PC-3 (cell line): ENCODE measurements around the gene ZNF782. TPM values are rescaled to one million over a fixed set of nuclear protein-coding genes. Genes with fewer than 3 reads are reported as not detected.
"Not testable (repeated sequence)": the region's sequence is repeated elsewhere in the genome, so short reads cannot be mapped to it uniquely, and the experiment has no call there.

Experiments
- ATAC-seq: fragments of 200-7000 bp; cut with Tn5 transposase; 2 replicates; pipeline ENCODE4 v1.9.1; 2020; ENCODE audit warnings: mild to moderate bottlenecking, moderate library complexity
- Bru-seq: library from RNA; stranded (reverse); fragments of 400-500 nt; gene quantifications from one replicate; lab custom pipeline; 2021; lab: Mats Ljungman, UMichigan
- BruChase-seq, 2 experiments: library from RNA; stranded (reverse); fragments of 400-500 nt; gene quantifications; one replicate each; lab custom pipeline; 2021; lab: Mats Ljungman, UMichigan
- BruUV-seq: library from RNA; stranded (reverse); fragments of 400-500 nt; replicated peaks from 2 replicates; lab custom pipeline; 2021; lab: Mats Ljungman, UMichigan
- CTCF ChIA-PET: fragments of 300-600 bp; sonication (Branson Sonifier 250); formaldehyde crosslinking; loops from one replicate; lab custom pipeline; 2022; ENCODE audit warnings: antibody characterized with exemption; lab: Charles Lee
- POLR2A ChIA-PET: fragments of 300-600 bp; sonication (Branson Sonifier 250); formaldehyde crosslinking; loops from one replicate; lab custom pipeline; 2022; ENCODE audit warnings: antibody characterized with exemption; ENCODE audit not compliant: unreplicated experiment; lab: Charles Lee
- DNase-seq: peaks from one replicate; pipeline ENCODE4 v3.0.0-alpha.2; 2015
- H2AFZ ChIP-seq: fragments of 300-600 bp; sonication (generic); 2 replicates; pipeline ENCODE4 v1.6.0; 2016; ENCODE audit warnings: antibody characterized with exemption, low read length
- H3F3A ChIP-seq: fragments of 300-600 bp; sonication (generic); one replicate; pipeline ENCODE4 v1.6.0; 2017; ENCODE audit warnings: antibody characterized with exemption, low read length, control low read depth, mild to moderate bottlenecking; ENCODE audit not compliant: unreplicated experiment
- H3K27ac ChIP-seq: fragments of 300-600 bp; sonication (generic); 2 replicates; pipeline ENCODE4 v1.5.1; 2016; ENCODE audit warnings: mild to moderate bottlenecking, low read length
- H3K27me3 ChIP-seq: fragments of 300-600 bp; sonication (generic); 2 replicates; pipeline ENCODE4 v1.6.1; 2016; ENCODE audit warnings: low read length, mixed read lengths
- H3K36me3 ChIP-seq: fragments of 300-600 bp; sonication (generic); 2 replicates; pipeline ENCODE4 v1.6.1; 2016; ENCODE audit warnings: low read depth, mixed run types, low read length, mixed read lengths
- H3K4me1 ChIP-seq: fragments of 300-600 bp; sonication (generic); 2 replicates; pipeline ENCODE4 v1.5.1; 2016; ENCODE audit warnings: low read length; ENCODE audit not compliant: insufficient read depth
- H3K4me2 ChIP-seq: fragments of 300-600 bp; sonication (generic); 2 replicates; pipeline ENCODE4 v1.6.0; 2016; ENCODE audit warnings: low read length
- H3K4me3 ChIP-seq: fragments of 300-600 bp; sonication (generic); 2 replicates; pipeline ENCODE4 v1.5.1; 2016; ENCODE audit warnings: mild to moderate bottlenecking, low read length, mixed read lengths
- H3K79me2 ChIP-seq: fragments of 300-600 bp; sonication (generic); 2 replicates; pipeline ENCODE4 v1.6.1; 2017; ENCODE audit warnings: low read length, mixed read lengths
- H3K9ac ChIP-seq: fragments of 300-600 bp; sonication (generic); 2 replicates; pipeline ENCODE4 v1.6.0; 2016; ENCODE audit warnings: mild to moderate bottlenecking, low read length
- H3K9me2 ChIP-seq: fragments of 300-600 bp; sonication (generic); replicated peaks from 2 replicates; pipeline ENCODE4 v1.6.1; 2016; ENCODE audit warnings: mixed run types, low read length, mixed read lengths
- H3K9me3 ChIP-seq: fragments of 300-600 bp; sonication (generic); 2 replicates; pipeline ENCODE4 v1.6.1; 2016; ENCODE audit warnings: low read length, mixed read lengths
- H4K20me1 ChIP-seq: fragments of 300-600 bp; sonication (generic); 2 replicates; pipeline ENCODE4 v1.6.1; 2016; ENCODE audit warnings: low read length, mixed read lengths
- CTCF ChIP-seq: fragments of 300-600 bp; sonication (generic); conservative IDR thresholded peaks from 2 replicates; pipeline ENCODE4 v1.5.1; 2017; ENCODE audit warnings: antibody characterized with exemption, low read depth, mild to moderate bottlenecking, low read length
- EZH2 ChIP-seq: fragments of 300-600 bp; sonication (generic); IDR thresholded peaks from one replicate; pipeline ENCODE4 v1.6.1; 2017; ENCODE audit warnings: antibody characterized with exemption, mild to moderate bottlenecking, low read length; ENCODE audit not compliant: unreplicated experiment
- EZH2phosphoT487 ChIP-seq: fragments of 300-600 bp; sonication (generic); IDR thresholded peaks from 2 replicates; pipeline ENCODE4 v1.6.1; 2018; ENCODE audit warnings: mild to moderate bottlenecking, antibody characterized with exemption, low read length, borderline replicate concordance
- intact Hi-C: fragments of 100-400 bp; cut with micrococcal nuclease; formaldehyde crosslinking; loops from 2 replicates; pipeline ENCODE4 v1.9.0; 2023
- long read RNA-seq: library from polyadenylated mRNA; unstranded; transcript quantifications from one replicate; pipeline ENCODE4 v2.0.0, GENCODE V29; 2021; ENCODE audit not compliant: unreplicated experiment
- total RNA-seq: library from RNA; depleted of rRNA; stranded (reverse); fragments of >200 nt; gene quantifications from 2 replicates; pipeline ENCODE4 v1.2.3, GENCODE V29; 2014; rRNA removed

ZNF782 gene
- total RNA-seq (5.0 and 5.3 TPM in 2 replicates), Bru-seq, nascent RNA (percentile 67 among the genes with signal in this experiment), BruChase-seq, experiment 1, labeled RNA remaining after a 6-hour chase (percentile 67 among the genes with signal in this experiment), BruChase-seq, experiment 2, labeled RNA remaining after a 2-hour chase (percentile 79 among the genes with signal in this experiment)
- long read RNA-seq, partial matches to known transcripts = 0 of 3 reads
- long read RNA-seq, other reads (novel, unspliced or antisense) = 2 of 3 reads

- Histone ChIP-seq H3K4me2 (peak within 1 kb of the TSS; percentile 91), H3K27me3 (no peaks in the 10 kb centered on the region), H3K9me3 (no peaks in the 10 kb centered on the region), H3K4me1 (peaks cover 38% of the 10 kb centered on the region), H3F3A (no peaks in the 10 kb centered on the region), H2AFZ (peak within 1 kb of the TSS; percentile 90), H3K36me3 (peaks cover 15% of the 10 kb centered on the region), H3K9me2 (no peaks in the 10 kb centered on the region), H3K79me2 (peaks cover 36% of the 10 kb centered on the region), H3K4me3 (peak within 1 kb of the TSS; percentile 91), H3K9ac (peak within 1 kb of the TSS; percentile 78), H4K20me1 (no peaks in the 10 kb centered on the region), H3K27ac (no peak within 1 kb of the TSS)
- CTCF ChIA-PET = no interaction called here
- TF ChIP-seq EZH2phosphoT487 = no peak
- TF ChIP-seq EZH2 = no peak
- intact Hi-C loops = loop anchor here (5.0 to 10.0 kb wide), 2 partner anchors 77 to 191 kb away; partner anchors contain the start of gene ZNF510
- no TSS peak for BruUV-seq
- ATAC-seq = peak; percentile 70
- POLR2A ChIA-PET = interaction anchor here (0.6 kb wide), 1 partner anchor 149 kb away, joined by 3 read pairs; no protein-coding TSS in a partner anchor
- DNase-seq = peak; percentile 91
These were observed at the start of gene ZNF782 for GRCh38 chr9:96853781-96854650. TSS of gene ZNF782 (minus strand) at chr9:96854514. CDS start at chr9:96851961, 2,553 bp downstream.

DNA sequence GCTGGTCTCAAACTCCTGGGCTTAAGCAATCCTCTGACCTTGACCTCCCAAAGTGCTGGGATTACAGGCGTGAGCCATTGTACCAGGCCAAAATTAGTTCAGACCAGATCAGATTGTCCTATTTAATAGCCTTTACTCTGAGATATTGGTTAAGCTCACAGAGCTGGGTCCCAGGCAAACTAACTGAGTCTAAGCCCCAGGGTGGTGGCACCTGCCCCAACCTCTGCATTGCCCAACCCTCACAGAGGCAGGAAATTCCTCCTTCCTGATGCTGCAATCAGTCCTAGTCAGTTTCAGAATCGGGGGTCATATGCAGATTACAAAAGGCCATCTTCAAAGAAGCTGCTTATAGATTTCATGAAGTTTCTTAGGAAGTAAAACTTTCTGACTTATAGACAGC lies 45.7 kb upstream of the ZNF782 start:
- H3F3A ChIP-seq, H3K9ac ChIP-seq, H4K20me1 ChIP-seq, H3K4me1 ChIP-seq, BruUV-seq, DNase-seq, H3K9me2 ChIP-seq, H3K27ac ChIP-seq, H3K36me3 ChIP-seq, H3K9me3 ChIP-seq, H2AFZ ChIP-seq, H3K4me3 ChIP-seq, H3K4me2 ChIP-seq, H3K27me3 ChIP-seq, CTCF ChIA-PET, intact Hi-C loops, POLR2A ChIA-PET, ATAC-seq, H3K79me2 ChIP-seq: not testable (repeated sequence)

GRCh38 chr9:96892131-96892530 lies 37.8 kb upstream of the ZNF782 start:
- POLR2A ChIA-PET = no interaction called here
- Histone ChIP-seq H3K9ac (no peak overlapping the region), H3K36me3 (no peaks in the 10 kb centered on the region), H4K20me1 (no peaks in the 10 kb centered on the region), H3K9me3 (no peaks in the 10 kb centered on the region), H3K27me3 (no peaks in the 10 kb centered on the region), H3K4me2 (no peak overlapping the region), H3K79me2 (no peaks in the 10 kb centered on the region), H3K27ac (no peak overlapping the region), H3K9me2 (no peaks in the 10 kb centered on the region), H2AFZ (no peak overlapping the region), H3K4me3 (no peak overlapping the region), H3F3A (no peaks in the 10 kb centered on the region), H3K4me1 (no peaks in the 10 kb centered on the region)
- DNase-seq (no peak), ATAC-seq (no peak)
- CTCF ChIA-PET = no interaction called here
- intact Hi-C loops = no loop called here
- no peak for TF ChIP-seq CTCF
- no peak for TF ChIP-seq EZH2
- TF ChIP-seq EZH2phosphoT487 = no peak
- no TSS peak for BruUV-seq
